Measurements from ENCODE around the gene GSK3B. TPM values are rescaled to one million over a fixed set of nuclear protein-coding genes. Genes with fewer than 3 reads are reported as not detected.
A peak's percentile ranks its signal among the peaks of the same experiment; 100 is the strongest.

GSK3B gene
- total and polyA plus RNA-seq, 12 donors: 7.5 to 57.1 (median 46.1) TPM

DNA sequence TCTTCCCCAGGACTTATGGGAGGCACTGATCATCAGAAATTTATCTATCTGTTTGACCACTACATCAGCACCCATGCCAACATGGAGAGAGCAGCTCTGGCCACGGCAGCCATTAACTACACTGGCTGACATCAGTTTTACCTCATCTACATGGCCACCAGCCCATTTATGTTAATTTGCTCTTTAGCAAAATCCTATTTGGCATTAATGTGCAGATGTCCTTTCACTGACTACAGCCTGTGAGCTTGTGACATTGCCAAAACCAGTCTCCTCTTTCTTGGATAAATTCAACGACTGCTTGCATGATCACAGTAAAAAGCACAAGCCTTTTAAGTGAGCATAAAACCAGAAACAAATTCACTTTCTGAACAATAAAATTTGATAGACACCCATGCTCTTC, 264.8 kb downstream of the GSK3B start:
- Histone ChIP-seq H3K27me3 (no peaks in the 10 kb centered on the region), H3K4me1 (peaks cover 0 to 37% (median 7%) of the 10 kb centered on the region in 9 donors), H3K4me3 (no peak overlapping the region), H3K36me3 (peaks cover 0 to 28% (median 0%) of the 10 kb centered on the region in 9 donors), H3K9me3 (no peaks in the 10 kb centered on the region), H3K27ac (no peak overlapping the region)
- ATAC-seq (no peak), DNase-seq (no peak)
- TF ChIP-seq, protein P1, sequence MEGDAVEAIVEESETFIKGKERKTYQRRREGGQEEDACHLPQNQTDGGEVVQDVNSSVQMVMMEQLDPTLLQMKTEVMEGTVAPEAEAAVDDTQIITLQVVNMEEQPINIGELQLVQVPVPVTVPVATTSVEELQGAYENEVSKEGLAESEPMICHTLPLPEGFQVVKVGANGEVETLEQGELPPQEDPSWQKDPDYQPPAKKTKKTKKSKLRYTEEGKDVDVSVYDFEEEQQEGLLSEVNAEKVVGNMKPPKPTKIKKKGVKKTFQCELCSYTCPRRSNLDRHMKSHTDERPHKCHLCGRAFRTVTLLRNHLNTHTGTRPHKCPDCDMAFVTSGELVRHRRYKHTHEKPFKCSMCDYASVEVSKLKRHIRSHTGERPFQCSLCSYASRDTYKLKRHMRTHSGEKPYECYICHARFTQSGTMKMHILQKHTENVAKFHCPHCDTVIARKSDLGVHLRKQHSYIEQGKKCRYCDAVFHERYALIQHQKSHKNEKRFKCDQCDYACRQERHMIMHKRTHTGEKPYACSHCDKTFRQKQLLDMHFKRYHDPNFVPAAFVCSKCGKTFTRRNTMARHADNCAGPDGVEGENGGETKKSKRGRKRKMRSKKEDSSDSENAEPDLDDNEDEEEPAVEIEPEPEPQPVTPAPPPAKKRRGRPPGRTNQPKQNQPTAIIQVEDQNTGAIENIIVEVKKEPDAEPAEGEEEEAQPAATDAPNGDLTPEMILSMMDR (IDR thresholded peaks at IDR 0.05): no peak
- 73 to 75% methylated on average over 2 of the region's 2 CpGs for WGBS, 2 donors
- intact Hi-C loops (cut with DNase I): no loop called here

DNA sequence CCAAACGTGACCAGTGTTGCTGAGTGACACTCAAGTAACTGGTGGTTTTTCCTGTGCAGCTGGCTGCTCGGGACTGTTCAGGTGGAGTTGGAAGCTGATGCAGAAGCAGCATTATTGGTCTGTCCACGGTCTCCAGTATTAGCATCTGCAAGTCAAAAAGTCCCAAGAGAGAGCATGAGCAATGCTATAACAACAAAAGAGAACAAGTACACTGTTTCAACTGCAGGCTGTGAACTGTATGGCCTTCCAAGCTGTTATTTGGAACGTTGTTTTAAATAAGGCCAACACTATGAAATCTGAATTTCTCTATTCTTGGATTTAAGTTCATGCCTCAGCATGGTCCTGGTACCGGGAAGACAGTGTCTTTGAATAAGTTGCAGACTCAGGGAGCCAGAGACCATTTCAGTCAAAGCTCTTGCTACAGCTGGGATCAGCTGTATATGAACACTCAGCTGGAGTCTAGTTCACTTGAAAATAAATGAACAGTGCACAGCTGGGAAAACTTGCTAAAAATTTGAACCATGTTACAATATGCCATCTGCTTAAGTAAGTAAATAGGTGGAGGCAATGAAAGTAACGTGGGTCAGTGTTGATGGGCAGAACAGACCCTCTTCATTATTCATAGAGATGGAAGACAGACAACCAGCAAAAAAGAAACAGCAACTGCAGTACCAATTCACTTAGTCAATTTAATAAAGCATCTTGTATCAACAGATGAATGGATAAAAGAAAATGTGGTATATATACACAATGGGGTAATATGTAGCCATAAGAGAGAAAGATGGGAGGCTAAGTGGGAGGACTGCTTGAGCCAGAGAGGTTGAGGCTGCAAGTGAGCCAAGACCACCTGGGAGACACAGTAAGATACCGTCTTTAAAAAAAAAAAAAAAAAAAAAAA, 267.3 kb downstream of the GSK3B start:
- TF ChIP-seq, protein P1 (IDR thresholded peaks at IDR 0.05): no peak
- Histone ChIP-seq H3K27me3 (no peaks in the 10 kb centered on the region), H3K4me1 (peaks cover 0 to 20% (median 0%) of the 10 kb centered on the region in 9 donors), H3K27ac (no peak overlapping the region), H3K9me3 (no peaks in the 10 kb centered on the region), H3K4me3 (no peak overlapping the region), H3K36me3 (peaks cover 0 to 30% (median 0%) of the 10 kb centered on the region in 9 donors)
- WGBS, 2 donors: 74 to 81% methylated on average over 7 of the region's 7 CpGs
- DNase-seq: no peak
- ATAC-seq: peak in 5 of 8 donors; percentile 20 to 57 (median 26)
- intact Hi-C loops (cut with DNase I): no loop called here

DNA sequence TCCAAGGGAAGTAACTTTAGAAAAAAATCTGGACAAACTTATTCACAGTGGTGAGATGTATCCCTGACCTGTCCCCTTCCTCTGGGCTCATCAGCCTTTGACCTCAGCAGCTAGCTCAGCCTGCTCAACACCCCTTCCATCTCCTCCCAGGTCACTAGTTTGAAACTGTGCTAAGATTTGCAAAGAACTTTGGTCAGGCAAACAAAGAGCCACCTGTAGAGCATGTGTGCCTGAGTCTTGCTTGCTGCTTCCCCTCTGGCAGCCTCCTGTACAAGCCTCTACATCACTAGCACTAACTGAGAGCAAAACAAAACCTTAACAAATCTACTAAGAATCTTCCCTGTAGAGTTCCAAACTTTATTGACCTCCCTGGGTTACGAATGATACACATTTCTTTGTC, 268.4 kb downstream of the GSK3B start:
- intact Hi-C loops (cut with DNase I): no loop called here
- H3K27me3 ChIP-seq: no peaks in the 10 kb centered on the region
- H3K36me3 ChIP-seq: peaks cover 0 to 30% (median 0%) of the 10 kb centered on the region in 9 donors
- no peak for ATAC-seq
- H3K4me3 ChIP-seq: no peak overlapping the region
- no peak for DNase-seq
- TF ChIP-seq, protein P1 (IDR thresholded peaks at IDR 0.05): no peak
- 56 to 71% methylated on average over 1 of the region's 1 CpG for WGBS, 2 donors
- H3K9me3 ChIP-seq: no peaks in the 10 kb centered on the region
- H3K4me1 ChIP-seq: peaks cover 0 to 16% (median 0%) of the 10 kb centered on the region in 9 donors
- H3K27ac ChIP-seq: no peak overlapping the region

DNA sequence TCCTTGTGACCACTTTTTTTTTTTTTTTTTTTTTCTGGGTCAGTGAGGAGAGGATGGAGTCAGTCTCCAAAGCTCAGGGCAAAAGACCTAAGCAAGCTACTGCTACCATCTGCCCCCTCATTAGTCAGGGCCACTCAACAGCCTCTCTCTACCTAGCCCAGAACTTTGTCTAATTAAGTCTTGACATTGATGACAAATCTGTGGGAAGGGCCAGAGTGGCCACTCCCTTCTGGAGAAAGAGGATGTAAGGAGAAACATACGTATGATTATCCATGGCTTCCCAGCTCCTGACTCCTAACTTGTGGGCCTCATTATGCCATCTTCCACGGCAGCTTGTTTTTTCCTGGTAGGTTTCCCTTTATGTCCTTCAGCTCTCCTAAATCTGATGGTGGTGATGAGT, 274.4 kb downstream of the GSK3B start:
- TF ChIP-seq, protein P1 (IDR thresholded peaks at IDR 0.05): no peak
- ATAC-seq: no peak

More for the DNA sequence above, 274.4 kb downstream of the GSK3B start:
- intact Hi-C loops (cut with DNase I): no loop called here
- Histone ChIP-seq H3K36me3 (peaks cover 0 to 7% (median 0%) of the 10 kb centered on the region in 9 donors), H3K27me3 (no peaks in the 10 kb centered on the region), H3K9me3 (no peaks in the 10 kb centered on the region), H3K27ac (no peak overlapping the region), H3K4me1 (peaks cover 0 to 11% (median 0%) of the 10 kb centered on the region in 9 donors), H3K4me3 (no peak overlapping the region)
- 71 to 75% methylated on average over 2 of the region's 2 CpGs for WGBS, 2 donors
- no peak for DNase-seq

All from heart right ventricle (tissue), 16 donors.